GM12878 (cell line): Measurements from ENCODE around the gene PSAPL1. TPM values are rescaled to one million over a fixed set of nuclear protein-coding genes. Genes with fewer than 3 reads are reported as not detected.

ENCODE experiments used
- ATAC-seq: fragments of 200-7000 bp; cut with Tn5 transposase; 3 replicates; pipeline ENCODE4 v1.9.1; 2020; ENCODE audit warnings: mild to moderate bottlenecking, moderate library complexity
- BruUV-seq: library from RNA; stranded (reverse); fragments of 400-500 nt; replicated peaks from 2 replicates; lab custom pipeline; 2021; lab: Mats Ljungman, UMichigan
- CTCF ChIA-PET: fragments of 300-600 bp; sonication (Branson Sonifier 250); formaldehyde crosslinking; extraction: SDS; loops from one replicate; lab custom pipeline; 2021; ENCODE audit warnings: inconsistent platforms; lab: Yijun Ruan, JAX
- POLR2A ChIA-PET: fragments of 350-600 bp; formaldehyde crosslinking; extraction: SDS; loops from one replicate; lab custom pipeline; 2021; ENCODE audit warnings: inconsistent platforms; lab: Charles Lee
- RAD21 ChIA-PET: fragments of 300-600 bp; sonication (Branson Sonifier 250); formaldehyde crosslinking; loops from one replicate; lab custom pipeline; 2023; ENCODE audit warnings: antibody characterized with exemption; ENCODE audit not compliant: unreplicated experiment; lab: Charles Lee
- SMC1A ChIA-PET: fragments of 300-600 bp; sonication (Branson Sonifier 250); formaldehyde crosslinking; loops from one replicate; lab custom pipeline; 2023; ENCODE audit not compliant: unreplicated experiment, uncharacterized antibody; lab: Charles Lee
- DNase-seq: peaks from one replicate; pipeline ENCODE4 v3.0.0-alpha.2; 2011; ENCODE audit warnings: low read depth, low spot score
- FAIRE-seq: peaks from 3 replicates; lab custom pipeline; 2011; peaks lifted over from hg19 to GRCh38; lab: Jason Lieb, UNC
- H2AFZ ChIP-seq: 2 replicates; pipeline ENCODE4 v1.6.0; 2011; ENCODE audit warnings: low read depth, low read length, control low read depth; ENCODE audit not compliant: control insufficient read depth
- H3K27ac ChIP-seq: 2 replicates; pipeline ENCODE4 v1.5.1; 2011; ENCODE audit warnings: control low read depth; ENCODE audit not compliant: control insufficient read depth, insufficient read depth
- H3K27me3 ChIP-seq, 2 experiments: replicated peaks in 1 of 2; 2 replicates each; pipeline versions ENCODE4 v1.6.0 to v1.6.1; 2011; ENCODE audit warnings: low read length in 1 of 2; ENCODE audit not compliant: control insufficient read depth in 2 of 2, insufficient read depth in 2 of 2
- H3K36me3 ChIP-seq, 2 experiments: 2 replicates each; pipeline ENCODE4 v1.5.1; 2011; ENCODE audit warnings: low read length in 1 of 2; ENCODE audit not compliant: control insufficient read depth in 2 of 2, insufficient read depth in 2 of 2
- H3K4me1 ChIP-seq: 2 replicates; pipeline ENCODE4 v1.6.1; 2011; ENCODE audit warnings: mild to moderate bottlenecking, low read length, moderate library complexity, mixed read lengths; ENCODE audit not compliant: control insufficient read depth, insufficient read depth
- H3K4me2 ChIP-seq: 2 replicates; pipeline ENCODE4 v1.6.0; 2011; ENCODE audit warnings: control low read depth; ENCODE audit not compliant: control insufficient read depth, insufficient read depth
- H3K4me3 ChIP-seq: fragments of 200-600 bp; sonication (generic); 2 replicates; pipeline ENCODE4 v1.5.1; 2016
- H3K79me2 ChIP-seq: 2 replicates; pipeline ENCODE4 v1.6.0; 2011; ENCODE audit warnings: low read length; ENCODE audit not compliant: control insufficient read depth, insufficient read depth
- H3K9ac ChIP-seq: 2 replicates; pipeline ENCODE4 v1.8.0; 2011; ENCODE audit warnings: low read length, control low read depth, mixed read lengths; ENCODE audit not compliant: control insufficient read depth, insufficient read depth
- H3K9me3 ChIP-seq: replicated peaks from 3 replicates; pipeline ENCODE4 v1.5.1; 2011; ENCODE audit warnings: mild to moderate bottlenecking, low read length; ENCODE audit not compliant: control insufficient read depth, insufficient read depth
- H4K20me1 ChIP-seq: 2 replicates; pipeline ENCODE4 v1.6.0; 2011; ENCODE audit not compliant: control insufficient read depth, insufficient read depth
- ATF7 ChIP-seq: fragments of 450-650 bp; IDR thresholded peaks from 2 replicates; pipeline ENCODE4 v1.6.1; 2016; ENCODE audit warnings: low read depth, mild to moderate bottlenecking
- BACH1 ChIP-seq: fragments of 450-650 bp; IDR thresholded peaks from 2 replicates; pipeline ENCODE4 v1.6.1; 2017; ENCODE audit warnings: mild to moderate bottlenecking, borderline replicate concordance
- CHD4 ChIP-seq: fragments of 200-600 bp; sonication (generic); IDR thresholded peaks from 2 replicates; pipeline ENCODE4 v1.6.1; 2016; ENCODE audit warnings: mild to moderate bottlenecking
- GATAD2B ChIP-seq: fragments of 450-650 bp; conservative IDR thresholded peaks from 2 replicates; pipeline ENCODE4 v1.6.1; 2017; ENCODE audit warnings: low read depth, mild to moderate bottlenecking, moderate library complexity
- LARP7 ChIP-seq: fragments of 450-650 bp; IDR thresholded peaks from 2 replicates; pipeline ENCODE4 v1.6.1; 2017; ENCODE audit warnings: mild to moderate bottlenecking
- MYC ChIP-seq: IDR thresholded peaks from 2 replicates; pipeline ENCODE4 v1.6.1; 2011; ENCODE audit warnings: mild to moderate bottlenecking, low read length, moderate library complexity, inconsistent platforms; ENCODE audit not compliant: insufficient read depth, insufficient replicate concordance, insufficient read length, severe bottlenecking
- NFXL1 ChIP-seq: fragments of 450-650 bp; IDR thresholded peaks from 2 replicates; pipeline ENCODE4 v1.6.1; 2017; ENCODE audit warnings: antibody characterized with exemption, mild to moderate bottlenecking, borderline replicate concordance
- NR2C1 ChIP-seq: fragments of 450-650 bp; IDR thresholded peaks from 2 replicates; pipeline ENCODE4 v1.6.1; 2017; ENCODE audit warnings: antibody characterized with exemption, mild to moderate bottlenecking, moderate library complexity
- PAX8 ChIP-seq: fragments of 450-650 bp; IDR thresholded peaks from 2 replicates; pipeline ENCODE4 v1.6.1; 2017; ENCODE audit warnings: mild to moderate bottlenecking, moderate library complexity
- POU2F2 ChIP-seq: IDR thresholded peaks from 3 replicates; pipeline ENCODE4 v1.6.1; 2011; ENCODE audit warnings: low read depth, mild to moderate bottlenecking, low read length, borderline replicate concordance
- RBBP5 ChIP-seq: fragments of 200-600 bp; sonication (generic); conservative IDR thresholded peaks from 2 replicates; pipeline ENCODE4 v1.6.1; 2016
- SIN3A ChIP-seq: IDR thresholded peaks from 2 replicates; pipeline ENCODE4 v1.6.1; 2012; ENCODE audit warnings: low read depth, low read length, improper control_type of control experiment
- SMAD5 ChIP-seq: IDR thresholded peaks from 2 replicates; pipeline ENCODE4 v1.6.1; 2016; ENCODE audit warnings: antibody characterized with exemption, low read depth
- TARDBP ChIP-seq: IDR thresholded peaks from 2 replicates; pipeline ENCODE4 v1.6.1; 2016; ENCODE audit warnings: borderline replicate concordance
- ZZZ3 ChIP-seq: IDR thresholded peaks from 2 replicates; pipeline ENCODE4 v1.6.1; 2011; ENCODE audit warnings: low read depth; ENCODE audit not compliant: control insufficient read depth, insufficient read length
- WGBS: methylation state at CpG from one replicate; pipeline ENCODE4 v1.1.6; 2016; ENCODE audit warnings: low lambda C conversion rate; ENCODE audit not compliant: insufficient replicate concordance, insufficient coverage; ENCODE audit errors: missing lambda C conversion rate; 5-methylcytosine and 5-hydroxymethylcytosine counted together
- in situ Hi-C: fragments of 300-500 bp; cut with MboI; formaldehyde crosslinking; loops from 9 replicates; pipeline ENCODE4 v1.14.3; 2018; ENCODE audit warnings: mixed read lengths
- intact Hi-C: fragments of 100-400 bp; cut with micrococcal nuclease; formaldehyde crosslinking; loops from one replicate; pipeline ENCODE4 v1.14.2; 2022; ENCODE audit not compliant: unreplicated experiment
- polyA plus RNA-seq, 11 experiments: library from polyadenylated mRNA; depleted of rRNA in 4 of 11; unstranded in 6 of 11; stranded (reverse) in 5 of 11; fragments of >200 nt; fragmentation: Nextera tagmentation in 4 of 11; fragmentation: Illumina TruSeq in 1 of 11; extraction: Ambion mirVana in 4 of 11; extraction: Trizol in 1 of 11; gene quantifications; 1 replicate in 1 of 11; 2 replicates in 10 of 11; pipeline versions ENCODE4 v1.2.1 to v1.2.3, GENCODE V29; 2011 to 2016; ENCODE audit warnings: inconsistent platforms in 2 of 11, missing spikeins in 2 of 11, low read depth in 1 of 11
- total RNA-seq, 4 experiments: library from RNA; depleted of rRNA in 3 of 4; stranded (reverse); fragments of >200 nt in 3 of 4; fragmentation: Illumina TruSeq in 1 of 4; extraction: Trizol in 1 of 4; gene quantifications; 2 replicates each; pipeline versions ENCODE4 v1.2.1 to v1.2.3, GENCODE V29; 2013 to 2021
- TF ChIP-seq, protein P1 (sequence below): fragments of 450-650 bp; IDR thresholded peaks from 2 replicates; pipeline ENCODE4 v1.6.1; 2018; ENCODE audit warnings: mild to moderate bottlenecking, low read depth, moderate library complexity; ENCODE audit not compliant: partially characterized antibody
- TF ChIP-seq, protein P2 (sequence below): IDR thresholded peaks from 2 replicates; pipeline ENCODE4 v1.6.1; 2011; ENCODE audit warnings: low read depth, mild to moderate bottlenecking, low read length, moderate library complexity, borderline replicate concordance; ENCODE audit errors: extremely low read depth

PSAPL1 gene
- total and polyA plus RNA-seq, 10 of the 15 experiments (the other 5 are each of a cell fraction or from before 2014, with no cell fraction given), result not detected

DNA sequence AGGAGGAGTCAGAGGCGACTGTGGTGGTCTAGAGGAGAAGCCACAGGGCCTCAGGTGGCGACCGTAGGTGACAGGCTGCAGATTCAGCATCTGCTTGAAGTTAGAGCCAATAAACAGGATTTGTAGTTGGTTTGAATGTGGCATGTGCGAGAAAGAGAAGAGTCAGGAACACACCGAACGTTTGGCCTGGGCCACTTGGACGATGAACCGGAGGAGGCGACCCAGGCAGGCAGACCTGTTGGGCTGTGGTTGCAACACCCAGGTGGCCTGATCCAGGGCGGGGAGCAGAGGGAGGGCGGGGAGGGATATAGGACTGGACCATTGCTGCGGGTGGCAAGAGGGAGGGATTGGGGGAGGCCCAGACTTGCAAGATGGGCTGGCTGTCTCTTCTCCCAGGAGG, 10.0 kb upstream of the PSAPL1 start:
- WGBS, result 19% methylated on average over 11 of the region's 12 CpGs

GRCh38 chr4:7444314-7444713, 9.6 kb upstream of the PSAPL1 start:
- DNase-seq, result no peak
- H3K9ac ChIP-seq, result no peak overlapping the region
- CTCF ChIA-PET, result no interaction called here
- H3K4me1 ChIP-seq, result no peaks in the 10 kb centered on the region
- WGBS, result 10% methylated on average over 3 of the region's 3 CpGs
- no peaks in the 10 kb centered on the region for H3K79me2 ChIP-seq
- H3K4me3 ChIP-seq, result no peak overlapping the region
- H4K20me1 ChIP-seq, result no peaks in the 10 kb centered on the region
- RAD21 ChIA-PET, result no interaction called here
- BruUV-seq, result no TSS peak
- no peak overlapping the region for H3K4me2 ChIP-seq
- intact Hi-C loops (no loop called here), in situ Hi-C loops (no loop called here)
- H3K36me3 ChIP-seq, result no peaks in the 10 kb centered on the region
- POLR2A ChIA-PET, result no interaction called here
- FAIRE-seq, result no peak
- H3K27me3 ChIP-seq, result no peaks in the 10 kb centered on the region
- no peak for ATAC-seq
- H3K27ac ChIP-seq, result no peak overlapping the region
- SMC1A ChIA-PET, result no interaction called here
- no peaks in the 10 kb centered on the region for H3K9me3 ChIP-seq
- no peak overlapping the region for H2AFZ ChIP-seq
- TF ChIP-seq POU2F2 (no peak), PAX8 (no peak), ATF7 (no peak), CHD4 (no peak), GATAD2B (no peak), SIN3A (no peak), SMAD5 (no peak), TARDBP (no peak), NR2C1 (no peak), LARP7 (no peak), MYC (no peak), NFXL1 (no peak), BACH1 (no peak)
- TF ChIP-seq, protein P1, sequence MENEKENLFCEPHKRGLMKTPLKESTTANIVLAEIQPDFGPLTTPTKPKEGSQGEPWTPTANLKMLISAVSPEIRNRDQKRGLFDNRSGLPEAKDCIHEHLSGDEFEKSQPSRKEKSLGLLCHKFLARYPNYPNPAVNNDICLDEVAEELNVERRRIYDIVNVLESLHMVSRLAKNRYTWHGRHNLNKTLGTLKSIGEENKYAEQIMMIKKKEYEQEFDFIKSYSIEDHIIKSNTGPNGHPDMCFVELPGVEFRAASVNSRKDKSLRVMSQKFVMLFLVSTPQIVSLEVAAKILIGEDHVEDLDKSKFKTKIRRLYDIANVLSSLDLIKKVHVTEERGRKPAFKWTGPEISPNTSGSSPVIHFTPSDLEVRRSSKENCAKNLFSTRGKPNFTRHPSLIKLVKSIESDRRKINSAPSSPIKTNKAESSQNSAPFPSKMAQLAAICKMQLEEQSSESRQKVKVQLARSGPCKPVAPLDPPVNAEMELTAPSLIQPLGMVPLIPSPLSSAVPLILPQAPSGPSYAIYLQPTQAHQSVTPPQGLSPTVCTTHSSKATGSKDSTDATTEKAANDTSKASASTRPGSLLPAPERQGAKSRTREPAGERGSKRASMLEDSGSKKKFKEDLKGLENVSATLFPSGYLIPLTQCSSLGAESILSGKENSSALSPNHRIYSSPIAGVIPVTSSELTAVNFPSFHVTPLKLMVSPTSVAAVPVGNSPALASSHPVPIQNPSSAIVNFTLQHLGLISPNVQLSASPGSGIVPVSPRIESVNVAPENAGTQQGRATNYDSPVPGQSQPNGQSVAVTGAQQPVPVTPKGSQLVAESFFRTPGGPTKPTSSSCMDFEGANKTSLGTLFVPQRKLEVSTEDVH, result no peak
- TF ChIP-seq, protein P2, sequence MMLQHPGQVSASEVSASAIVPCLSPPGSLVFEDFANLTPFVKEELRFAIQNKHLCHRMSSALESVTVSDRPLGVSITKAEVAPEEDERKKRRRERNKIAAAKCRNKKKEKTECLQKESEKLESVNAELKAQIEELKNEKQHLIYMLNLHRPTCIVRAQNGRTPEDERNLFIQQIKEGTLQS, result no peak

More for the DNA sequence above, 10.0 kb upstream of the PSAPL1 start:
- SMC1A ChIA-PET, result no interaction called here
- Histone ChIP-seq H3K27me3 (no peaks in the 10 kb centered on the region), H3K27ac (no peak overlapping the region), H4K20me1 (no peaks in the 10 kb centered on the region), H3K4me1 (no peaks in the 10 kb centered on the region), H3K9ac (no peak overlapping the region), H3K79me2 (no peaks in the 10 kb centered on the region), H3K4me2 (no peak overlapping the region), H3K9me3 (no peaks in the 10 kb centered on the region), H2AFZ (no peak overlapping the region), H3K36me3 (no peaks in the 10 kb centered on the region), H3K4me3 (no peak overlapping the region)
- CTCF ChIA-PET, result no interaction called here
- ATAC-seq (no peak), FAIRE-seq (no peak), DNase-seq (no peak)
- in situ Hi-C loops (no loop called here), intact Hi-C loops (no loop called here)
- RAD21 ChIA-PET, result no interaction called here
- POLR2A ChIA-PET, result no interaction called here
- TF ChIP-seq TARDBP, result no peak
- no peak for TF ChIP-seq ZZZ3
- no peak for TF ChIP-seq RBBP5
- BruUV-seq, result no TSS peak
